H9 (cell line): ENCODE measurements around the gene CELSR2. TPM values are rescaled to one million over a fixed set of nuclear protein-coding genes. Genes with fewer than 3 reads are reported as not detected.

Experiments used
- DNase-seq: peaks from one replicate; pipeline ENCODE4 v3.0.0-alpha.2; 2017
- H2AFZ ChIP-seq: one replicate; pipeline ENCODE4 v1.6.1; 2013; ENCODE audit warnings: mild to moderate bottlenecking, low read length, control low read depth, moderate library complexity
- H2AK5ac ChIP-seq: 2 replicates; pipeline ENCODE4 v1.6.1; 2013; ENCODE audit warnings: low read length, control low read depth, mixed read lengths; ENCODE audit not compliant: insufficient read length
- H2BK120ac ChIP-seq: one replicate; pipeline ENCODE4 v1.6.1; 2013; ENCODE audit warnings: low read depth, mild to moderate bottlenecking, low read length, control low read depth, inconsistent platforms; ENCODE audit not compliant: poor library complexity, severe bottlenecking
- H2BK12ac ChIP-seq: 2 replicates; pipeline ENCODE4 v1.6.1; 2013; ENCODE audit warnings: low read length, control low read depth, mixed read lengths, low read depth; ENCODE audit not compliant: insufficient read length
- H2BK15ac ChIP-seq: 2 replicates; pipeline ENCODE4 v1.6.1; 2013; ENCODE audit warnings: low read depth, low read length, control low read depth
- H2BK20ac ChIP-seq: one replicate; pipeline ENCODE4 v1.6.1; 2013; ENCODE audit warnings: low read depth, mild to moderate bottlenecking, low read length, control low read depth, inconsistent platforms; ENCODE audit not compliant: poor library complexity, severe bottlenecking
- H2BK5ac ChIP-seq: 2 replicates; pipeline ENCODE4 v1.6.1; 2013; ENCODE audit warnings: low read length, control low read depth, mixed read lengths; ENCODE audit not compliant: insufficient read length
- H3K14ac ChIP-seq: 2 replicates; pipeline ENCODE4 v1.6.1; 2013; ENCODE audit warnings: low read length, control low read depth; ENCODE audit not compliant: insufficient read depth
- H3K18ac ChIP-seq: 2 replicates; pipeline ENCODE4 v1.6.1; 2013; ENCODE audit warnings: low read depth, mild to moderate bottlenecking, mixed read lengths, low read length, control low read depth; ENCODE audit not compliant: insufficient read length
- H3K23ac ChIP-seq: 2 replicates; pipeline ENCODE4 v1.6.1; 2013; ENCODE audit warnings: low read length, control low read depth, mixed read lengths, low read depth; ENCODE audit not compliant: insufficient read length
- H3K23me2 ChIP-seq: 2 replicates; pipeline ENCODE4 v1.6.1; 2013; ENCODE audit warnings: low read depth, mild to moderate bottlenecking, mixed read lengths, low read length, control low read depth; ENCODE audit not compliant: insufficient read length, poor library complexity, severe bottlenecking
- H3K27ac ChIP-seq: 2 replicates; pipeline ENCODE4 v1.5.1; 2013; ENCODE audit warnings: low read length, control low read depth, mixed read lengths, low read depth; ENCODE audit not compliant: insufficient read length
- H3K27me3 ChIP-seq: 2 replicates; pipeline ENCODE4 v1.6.1; 2013; ENCODE audit warnings: low read length, control low read depth, inconsistent platforms; ENCODE audit not compliant: insufficient read depth
- H3K4ac ChIP-seq: 2 replicates; pipeline ENCODE4 v1.6.1; 2013; ENCODE audit warnings: low read depth, mild to moderate bottlenecking, control low read depth, inconsistent platforms, low read length, moderate library complexity
- H3K4me1 ChIP-seq: 2 replicates; pipeline ENCODE4 v1.6.1; 2013; ENCODE audit warnings: low read length, control low read depth, inconsistent platforms; ENCODE audit not compliant: insufficient read depth
- H3K4me2 ChIP-seq: 2 replicates; pipeline ENCODE4 v1.6.1; 2013; ENCODE audit warnings: low read length, control low read depth, mixed read lengths; ENCODE audit not compliant: insufficient read length, insufficient read depth
- H3K56ac ChIP-seq: 2 replicates; pipeline ENCODE4 v1.6.1; 2013; ENCODE audit warnings: low read depth, mild to moderate bottlenecking, mixed read lengths, low read length, control low read depth; ENCODE audit not compliant: insufficient read length
- H3K79me1 ChIP-seq: 2 replicates; pipeline ENCODE4 v1.6.1; 2013; ENCODE audit warnings: low read depth, mild to moderate bottlenecking, moderate library complexity, low read length, control low read depth, inconsistent platforms; ENCODE audit not compliant: insufficient read depth, poor library complexity, severe bottlenecking
- H3K79me2 ChIP-seq: 2 replicates; pipeline ENCODE4 v1.6.1; 2013; ENCODE audit warnings: low read length, control low read depth, inconsistent platforms; ENCODE audit not compliant: insufficient read depth
- H3K9ac ChIP-seq: 2 replicates; pipeline ENCODE4 v1.6.1; 2013; ENCODE audit warnings: low read length, control low read depth, mixed read lengths; ENCODE audit not compliant: insufficient read length; ENCODE audit errors: extremely low read depth
- H3K9me3 ChIP-seq: one replicate; pipeline ENCODE4 v1.6.1; 2013; ENCODE audit warnings: low read depth, low read length, inconsistent platforms; ENCODE audit not compliant: control insufficient read depth
- H3T11ph ChIP-seq: one replicate; pipeline ENCODE4 v1.6.1; 2013; ENCODE audit warnings: mild to moderate bottlenecking, low read length, control low read depth, inconsistent platforms
- H4K20me1 ChIP-seq: one replicate; pipeline ENCODE4 v1.6.1; 2013; ENCODE audit not compliant: control insufficient read depth, insufficient read length, insufficient read depth
- H4K5ac ChIP-seq: 2 replicates; pipeline ENCODE4 v1.6.1; 2013; ENCODE audit warnings: low read depth, mild to moderate bottlenecking, mixed read lengths, low read length, control low read depth; ENCODE audit not compliant: insufficient read length
- H4K8ac ChIP-seq: replicated peaks from 2 replicates; pipeline ENCODE4 v1.6.1; 2013; ENCODE audit warnings: low read length, control low read depth, mixed read lengths, low read depth; ENCODE audit not compliant: insufficient read length
- H4K91ac ChIP-seq: 2 replicates; pipeline ENCODE4 v1.6.1; 2013; ENCODE audit warnings: low read depth, mild to moderate bottlenecking, moderate library complexity, mixed read lengths, low read length, control low read depth; ENCODE audit not compliant: insufficient read length
- H3K27ac Mint-ChIP-seq, 3 experiments: 2 replicates in 2 of 3; 3 replicates in 1 of 3; pipeline ENCODE4 v1.8.0; 2020 to 2021; ENCODE audit warnings: mixed read lengths in 3 of 3, mild to moderate bottlenecking in 1 of 3, moderate library complexity in 1 of 3
- H3K27me3 Mint-ChIP-seq: 2 replicates; pipeline ENCODE4 v1.8.0; 2021; ENCODE audit warnings: low read depth, mild to moderate bottlenecking, moderate library complexity, mixed read lengths
- H3K36me3 Mint-ChIP-seq, 3 experiments: 2 replicates in 2 of 3; 3 replicates in 1 of 3; pipeline ENCODE4 v1.8.0; 2020 to 2021; ENCODE audit warnings: low read depth in 3 of 3, mixed read lengths in 3 of 3; ENCODE audit not compliant: insufficient read depth in 1 of 3
- H3K4me1 Mint-ChIP-seq, 2 experiments: 2 replicates each; pipeline ENCODE4 v1.8.0; 2020; ENCODE audit warnings: mixed read lengths in 2 of 2
- H3K4me3 Mint-ChIP-seq, 2 experiments: 2 replicates in 1 of 2; 3 replicates in 1 of 2; pipeline ENCODE4 v1.8.0; 2020 to 2021; ENCODE audit warnings: mild to moderate bottlenecking in 2 of 2, mixed read lengths in 2 of 2, moderate library complexity in 1 of 2
- H3K9me3 Mint-ChIP-seq, 2 experiments: 2 replicates in 1 of 2; 3 replicates in 1 of 2; pipeline ENCODE4 v1.8.0; 2020; ENCODE audit warnings: mild to moderate bottlenecking in 2 of 2, mixed read lengths in 2 of 2, moderate library complexity in 1 of 2
- WGBS: extraction: QIAGEN DNeasy Blood & Tissue Kit; methylation state at CpG from one replicate; pipeline ENCODE4 v1.1.7; 2013; ENCODE audit warnings: missing lambda C conversion rate, low lambda C conversion rate, mixed read lengths; ENCODE audit not compliant: insufficient read length; ENCODE audit errors: extremely low coverage; 5-methylcytosine and 5-hydroxymethylcytosine counted together
- total RNA-seq: library from RNA; stranded (reverse); gene quantifications from 2 replicates; pipeline ENCODE4 v1.2.1, GENCODE V29; 2021
- TF ChIP-seq, protein P1 (sequence below): fragments of 200-600 bp; sonication (generic); conservative IDR thresholded peaks from 3 replicates; pipeline ENCODE4 v1.8.0; 2021; ENCODE audit warnings: antibody characterized with exemption, mild to moderate bottlenecking

Gene CELSR2
- total RNA-seq, 1 experiment from 2014 or later = 29.2 TPM

DNA sequence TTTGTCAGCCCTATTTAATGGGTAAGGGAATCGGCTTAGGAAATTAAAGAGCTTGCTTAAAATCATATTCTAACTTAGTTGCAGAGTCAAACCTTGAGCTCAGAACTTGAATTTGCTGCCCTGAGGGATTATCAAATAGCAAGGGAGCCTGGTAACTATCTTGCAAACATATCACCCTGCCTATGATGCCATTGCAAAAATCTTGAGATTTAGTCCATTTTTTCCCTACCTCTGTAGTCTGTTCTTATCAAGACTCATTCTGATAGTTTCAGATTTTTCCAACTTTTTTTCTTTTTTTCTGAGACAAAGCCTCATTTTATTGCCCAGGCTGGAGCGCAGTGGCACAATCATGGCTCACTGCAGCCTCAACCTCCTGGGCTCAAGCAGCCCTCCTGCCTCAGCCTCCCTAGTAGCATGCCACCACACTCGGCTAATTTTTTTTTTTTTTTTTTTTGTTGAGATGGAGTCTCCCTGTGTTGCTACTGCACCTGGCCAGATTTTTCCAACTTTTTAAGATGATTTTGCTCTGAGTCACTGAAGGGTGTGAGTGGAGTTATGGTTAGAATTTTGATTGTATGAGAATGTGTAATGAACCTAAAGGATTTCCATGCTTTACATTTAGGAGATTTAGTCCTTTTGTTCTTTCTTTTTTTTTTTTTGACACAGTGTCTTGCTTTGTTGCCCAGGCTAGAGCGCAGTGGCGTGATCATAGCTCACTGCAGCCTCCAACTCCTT, 23.5 kb upstream of the CELSR2 start:
- H4K91ac ChIP-seq = no peak overlapping the region
- no peak overlapping the region for H3K9ac ChIP-seq
- no peak overlapping the region for H3K23ac ChIP-seq
- H3K79me1 ChIP-seq = peaks cover 10% of the 10 kb centered on the region
- peaks cover 43 to 50% of the 10 kb centered on the region in 2 experiments for H3K4me1 Mint-ChIP-seq
- H3K4me1 ChIP-seq = peaks cover 17% of the 10 kb centered on the region
- H3K27me3 ChIP-seq = no peaks in the 10 kb centered on the region
- TF ChIP-seq, protein P1, sequence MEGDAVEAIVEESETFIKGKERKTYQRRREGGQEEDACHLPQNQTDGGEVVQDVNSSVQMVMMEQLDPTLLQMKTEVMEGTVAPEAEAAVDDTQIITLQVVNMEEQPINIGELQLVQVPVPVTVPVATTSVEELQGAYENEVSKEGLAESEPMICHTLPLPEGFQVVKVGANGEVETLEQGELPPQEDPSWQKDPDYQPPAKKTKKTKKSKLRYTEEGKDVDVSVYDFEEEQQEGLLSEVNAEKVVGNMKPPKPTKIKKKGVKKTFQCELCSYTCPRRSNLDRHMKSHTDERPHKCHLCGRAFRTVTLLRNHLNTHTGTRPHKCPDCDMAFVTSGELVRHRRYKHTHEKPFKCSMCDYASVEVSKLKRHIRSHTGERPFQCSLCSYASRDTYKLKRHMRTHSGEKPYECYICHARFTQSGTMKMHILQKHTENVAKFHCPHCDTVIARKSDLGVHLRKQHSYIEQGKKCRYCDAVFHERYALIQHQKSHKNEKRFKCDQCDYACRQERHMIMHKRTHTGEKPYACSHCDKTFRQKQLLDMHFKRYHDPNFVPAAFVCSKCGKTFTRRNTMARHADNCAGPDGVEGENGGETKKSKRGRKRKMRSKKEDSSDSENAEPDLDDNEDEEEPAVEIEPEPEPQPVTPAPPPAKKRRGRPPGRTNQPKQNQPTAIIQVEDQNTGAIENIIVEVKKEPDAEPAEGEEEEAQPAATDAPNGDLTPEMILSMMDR = no peak
- WGBS = no CpG with 5 or more reads among the region's 5 CpGs
- no peak overlapping the region for H3K56ac ChIP-seq
- no peaks in the 10 kb centered on the region for H3K9me3 Mint-ChIP-seq
- H3T11ph ChIP-seq = no peak overlapping the region
- no peaks in the 10 kb centered on the region for H3K9me3 ChIP-seq
- H3K36me3 Mint-ChIP-seq = peaks cover 18 to 36% (median 32%) of the 10 kb centered on the region in 3 experiments
- no peaks in the 10 kb centered on the region for H3K23me2 ChIP-seq
- H3K79me2 ChIP-seq = no peaks in the 10 kb centered on the region; the same call in 1 of the 2 replicates
- H2BK120ac ChIP-seq = no peak overlapping the region
- H3K27ac Mint-ChIP-seq = peak overlapping the region; percentile 25 to 83 (median 66); a peak in 4 of 7 replicates
- H2AFZ ChIP-seq = no peak overlapping the region
- H3K27ac ChIP-seq = no peak overlapping the region
- no peak overlapping the region for H2BK5ac ChIP-seq
- no peak overlapping the region for H2BK12ac ChIP-seq
- H2AK5ac ChIP-seq = no peak overlapping the region
- H3K18ac ChIP-seq = no peak overlapping the region
- no peak for DNase-seq
- H4K5ac ChIP-seq = no peak overlapping the region
- H3K27me3 Mint-ChIP-seq = no peaks in the 10 kb centered on the region
- no peaks in the 10 kb centered on the region for H4K20me1 ChIP-seq
- H2BK20ac ChIP-seq = no peak overlapping the region
- no peak overlapping the region for H3K14ac ChIP-seq
- H3K4me2 ChIP-seq = no peak overlapping the region
- H3K4me3 Mint-ChIP-seq = 0 out of 5 replicates have a peak overlapping the region, but pooled peaks of 1 of the 2 experiments have one; percentile 17
- H4K8ac ChIP-seq = no peak overlapping the region
- no peak overlapping the region for H3K4ac ChIP-seq
- no peak overlapping the region for H2BK15ac ChIP-seq
